Fibroblast of upper back skin (primary cell): Measurements from ENCODE around the gene FHIT.

Source experiments
- DNase-seq: peaks from one replicate; pipeline ENCODE4 v3.0.0-alpha.2; 2013

Gene FHIT

GRCh38 chr3:60983906-60984305, 267.3 kb downstream of the FHIT start:
- DNase-seq, result no peak

- no peak for DNase-seq
Measured at GRCh38 chr3:60980342-60980692, 270.9 kb downstream of the FHIT start.

GRCh38 chr3:60979461-60980341, 271.6 kb downstream of the FHIT start:
- DNase-seq, result peak; percentile 70

GRCh38 chr3:60973321-60973720, 277.9 kb downstream of the FHIT start:
- no peak for DNase-seq

- DNase-seq, result no peak
Measured at GRCh38 chr3:60972599-60972998, 278.7 kb downstream of the FHIT start.

- no peak for DNase-seq
Measured at GRCh38 chr3:60970850-60971249, 280.4 kb downstream of the FHIT start.

GRCh38 chr3:60967141-60967540, 284.1 kb downstream of the FHIT start:
- no peak for DNase-seq

- no peak for DNase-seq
Measured at GRCh38 chr3:60957541-60957940, 293.7 kb downstream of the FHIT start.

GRCh38 chr3:60956729-60957128, 294.5 kb downstream of the FHIT start:
- DNase-seq, result no peak

GRCh38 chr3:60955034-60955433, 296.2 kb downstream of the FHIT start:
- DNase-seq, result no peak

GRCh38 chr3:60954048-60954447, 297.2 kb downstream of the FHIT start:
- DNase-seq, result peak; percentile 85

GRCh38 chr3:60953351-60953750, 297.9 kb downstream of the FHIT start:
- DNase-seq, result peak; percentile 64

GRCh38 chr3:60952055-60952454, 299.2 kb downstream of the FHIT start:
- DNase-seq, result no peak

GRCh38 chr3:60949146-60949545, 302.1 kb downstream of the FHIT start:
- DNase-seq, result no peak

GRCh38 chr3:60948488-60948887, 302.8 kb downstream of the FHIT start:
- peak; percentile 50 for DNase-seq

GRCh38 chr3:60935709-60936108, 315.5 kb downstream of the FHIT start:
- peak; percentile 83 for DNase-seq

GRCh38 chr3:60933824-60934223, 317.4 kb downstream of the FHIT start:
- DNase-seq, result peak; percentile 40

GRCh38 chr3:60932643-60933042, 318.6 kb downstream of the FHIT start:
- peak; percentile 31 for DNase-seq

- DNase-seq, result no peak
Measured at GRCh38 chr3:60932170-60932569, 319.1 kb downstream of the FHIT start.

GRCh38 chr3:60931452-60931851, 319.8 kb downstream of the FHIT start:
- DNase-seq, result no peak

- peak; percentile 28 for DNase-seq
Measured at GRCh38 chr3:60920519-60920918, 330.7 kb downstream of the FHIT start.

- DNase-seq, result peak; percentile 18
Measured at GRCh38 chr3:60919296-60919695, 332.0 kb downstream of the FHIT start.

- DNase-seq, result no peak
Measured at GRCh38 chr3:60917141-60917540, 334.1 kb downstream of the FHIT start.

GRCh38 chr3:60916546-60916945, 334.7 kb downstream of the FHIT start:
- peak; percentile 34 for DNase-seq

- no peak for DNase-seq
Measured at GRCh38 chr3:60913474-60913873, 337.8 kb downstream of the FHIT start.
